Omental fat pad (tissue), 4 donors: ENCODE results near the gene IL4R. TPM values are rescaled to one million over a fixed set of nuclear protein-coding genes. Genes with fewer than 3 reads are reported as not detected.

ENCODE experiments used
- ATAC-seq: fragments of 150-250 bp; one replicate; pipeline ENCODE4 v1.9.1; 2016; ENCODE audit warnings: mild to moderate bottlenecking, moderate library complexity; ENCODE audit not compliant: low FRiP score
- DNase-seq: peaks from one replicate; pipeline ENCODE4 v3.0.0-alpha.2; 2019; ENCODE audit warnings: low spot score
- CTCF ChIP-seq, 3 donors: fragments of 450-650 bp; IDR thresholded peaks; one replicate each; pipeline ENCODE4 v1.5.1; 2016 to 2017; ENCODE audit warnings: antibody characterized with exemption in 3 of 3, mild to moderate bottlenecking in 3 of 3, moderate library complexity in 2 of 3
- total RNA-seq, 4 donors: library from RNA; depleted of rRNA; stranded (reverse); fragments of >200 nt; gene quantifications; one replicate each; pipeline ENCODE4 v1.1.0, GENCODE V29; 2016

IL4R gene
- total RNA-seq, 4 donors from 2014 or later: 36.9 to 162 (median 47.3) TPM

GRCh38 chr16:27399969-27400368 lies 86.2 kb downstream of the IL4R start:
- ATAC-seq: no peak
- TF ChIP-seq CTCF (IDR thresholded peaks at IDR 0.05): no peak

DNA sequence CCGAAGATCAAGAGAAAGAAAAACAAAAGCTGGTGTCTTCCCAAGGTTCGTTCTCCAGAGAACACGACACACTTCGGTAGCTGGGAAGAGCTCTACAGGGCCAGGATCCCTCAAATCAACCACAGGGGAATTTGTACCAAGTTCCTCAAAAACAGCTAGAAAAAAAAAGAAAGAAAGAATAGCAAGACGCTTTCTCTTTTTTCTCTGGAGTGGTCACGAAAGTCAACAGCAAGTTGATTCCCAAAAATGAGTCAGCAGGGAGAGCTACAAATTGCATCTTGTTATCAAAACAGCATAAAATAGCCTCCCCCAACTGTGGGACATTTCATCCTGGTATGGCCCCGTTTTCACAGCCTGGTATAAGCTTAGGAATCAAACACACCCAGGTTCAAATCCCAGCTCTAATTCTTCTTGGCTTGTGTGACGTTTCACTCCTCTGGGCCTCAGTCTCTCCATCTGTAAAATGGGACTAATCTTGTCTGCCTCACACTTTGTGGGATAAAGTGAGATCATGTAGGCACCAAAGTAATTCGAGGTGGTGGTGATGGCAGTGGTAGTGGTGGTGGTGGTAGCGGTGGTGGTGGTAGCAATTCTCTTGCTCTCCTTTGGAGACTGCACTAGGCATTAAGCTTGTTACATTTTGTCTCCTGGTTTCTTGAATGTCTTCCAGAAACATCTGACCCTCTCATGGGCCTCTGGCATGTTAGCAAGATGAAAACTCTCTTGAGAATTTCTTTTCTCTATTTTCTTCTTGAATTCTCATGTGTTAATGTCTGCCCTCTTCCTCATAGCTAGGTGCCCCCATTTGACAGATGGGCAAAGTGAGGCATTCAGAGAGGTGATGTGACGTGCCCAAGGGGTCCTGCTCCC lies 87.2 kb downstream of the IL4R start:
- no peak for ATAC-seq
- TF ChIP-seq CTCF (IDR thresholded peaks at IDR 0.05): no peak

More at GRCh38 chr16:27399969-27400368, 86.2 kb downstream of the IL4R start:
- DNase-seq: no peak

GRCh38 chr16:27401768-27402568 lies 88.2 kb downstream of the IL4R start, which contains the start of gene IL21R:
Gene IL21R, plus strand, starts transcription at chr16:27402174. Its CDS starts 27,898 bp downstream, at chr16:27430072.
- ATAC-seq (peak; percentile 38), DNase-seq (no peak)
- no peak for TF ChIP-seq CTCF (IDR thresholded peaks at IDR 0.05)

More for the DNA sequence above, 87.2 kb downstream of the IL4R start:
- DNase-seq: no peak

DNA sequence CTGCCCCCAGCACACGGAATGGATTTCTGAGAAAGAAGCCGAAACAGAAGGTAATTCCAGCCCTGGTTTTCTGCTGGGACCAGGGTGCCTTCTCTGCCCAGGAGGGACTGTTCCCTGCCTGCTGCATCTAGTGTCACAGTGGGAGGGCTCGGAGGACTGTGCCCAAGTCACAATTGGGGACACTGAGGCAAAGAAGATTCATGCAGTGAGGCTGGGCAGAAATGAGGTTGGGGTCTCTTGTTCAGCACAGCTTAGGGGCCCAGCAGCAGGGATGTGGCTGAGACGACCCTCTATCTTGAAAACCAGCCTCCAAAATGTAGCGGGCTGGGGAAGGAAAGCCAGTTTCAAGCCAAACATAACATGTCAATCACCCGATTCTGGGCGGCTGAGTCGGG lies 88.8 kb downstream of the IL4R start:
- TF ChIP-seq CTCF (IDR thresholded peaks at IDR 0.05): no peak
- no peak for DNase-seq
- no peak for ATAC-seq

DNA sequence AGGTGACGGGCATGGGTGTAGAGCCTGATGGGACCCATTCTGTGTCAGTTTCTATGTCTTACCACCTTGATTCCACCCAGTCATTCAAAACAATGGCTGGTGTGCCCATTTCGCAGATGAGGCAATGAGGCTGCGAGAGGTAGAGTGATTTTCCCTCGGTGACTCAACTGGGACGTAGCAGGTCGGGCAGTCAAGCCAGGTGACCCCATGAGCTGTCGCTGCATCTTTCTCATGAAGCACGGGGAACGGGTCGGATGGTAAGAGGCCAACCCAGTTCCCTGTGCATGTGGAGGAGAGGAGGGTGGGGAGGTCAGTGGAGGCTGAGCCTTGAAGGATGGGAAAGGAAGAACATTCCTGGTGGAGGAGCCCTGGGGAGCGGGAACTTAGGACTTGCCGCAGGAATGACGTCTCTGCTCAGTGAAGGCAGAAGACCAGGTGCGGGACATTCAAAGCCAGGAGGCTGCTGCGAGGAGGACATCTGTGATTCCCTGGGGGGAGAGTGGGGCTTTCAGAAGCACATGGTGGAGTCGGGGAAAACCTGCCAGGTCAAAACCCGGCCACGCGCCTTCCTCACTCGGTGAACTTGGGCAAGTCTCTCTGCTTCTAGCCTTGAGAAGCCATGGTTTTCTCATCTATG lies 89.3 kb downstream of the IL4R start:
- no peak for TF ChIP-seq CTCF (IDR thresholded peaks at IDR 0.05)
- DNase-seq (no peak), ATAC-seq (no peak)

GRCh38 chr16:27403601-27403992 lies 89.8 kb downstream of the IL4R start:
- DNase-seq (no peak), ATAC-seq (no peak)
- no peak for TF ChIP-seq CTCF (IDR thresholded peaks at IDR 0.05)
